GM21825 (cell line): Measurements from ENCODE around the gene CYTH2.

ENCODE experiments used
- ATAC-seq: cut with Tn5 transposase; IDR thresholded peaks from one replicate; pipeline ENCODE4 v1.9.1; 2021; ENCODE audit warnings: mild to moderate bottlenecking, moderate library complexity; ENCODE audit not compliant: unreplicated experiment

CYTH2 gene

GRCh38 chr19:48469289-48469881, at the start of gene CYTH2:
TSS of gene CYTH2 (plus strand) at chr19:48469369. CDS start at chr19:48469508, 139 bp downstream.
- ATAC-seq, result peak; percentile 12

GRCh38 chr19:48421548-48421947, 47.6 kb upstream of the CYTH2 start:
- no peak for ATAC-seq

- no peak for ATAC-seq
Observed at GRCh38 chr19:48424694-48425219, 44.4 kb upstream of the CYTH2 start.

DNA sequence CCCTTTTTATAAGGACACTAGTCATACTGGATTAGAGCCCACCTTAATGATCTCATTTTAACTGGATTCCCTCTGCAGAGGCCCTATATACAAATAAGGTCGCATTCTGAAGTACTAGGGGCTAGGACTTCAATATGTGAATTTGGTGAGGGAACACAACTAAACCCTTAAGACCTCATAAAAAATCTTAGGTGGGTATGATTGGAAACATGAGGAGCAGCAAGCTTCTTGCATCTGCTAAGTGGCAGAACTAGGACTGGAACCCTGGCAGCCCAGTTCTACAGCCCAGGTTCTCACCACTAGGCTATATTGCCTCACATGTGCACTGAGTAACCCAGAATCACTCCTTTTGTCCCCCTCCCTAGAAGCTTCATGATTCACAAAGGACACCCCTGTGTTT, 40.5 kb upstream of the CYTH2 start:
- no peak for ATAC-seq

DNA sequence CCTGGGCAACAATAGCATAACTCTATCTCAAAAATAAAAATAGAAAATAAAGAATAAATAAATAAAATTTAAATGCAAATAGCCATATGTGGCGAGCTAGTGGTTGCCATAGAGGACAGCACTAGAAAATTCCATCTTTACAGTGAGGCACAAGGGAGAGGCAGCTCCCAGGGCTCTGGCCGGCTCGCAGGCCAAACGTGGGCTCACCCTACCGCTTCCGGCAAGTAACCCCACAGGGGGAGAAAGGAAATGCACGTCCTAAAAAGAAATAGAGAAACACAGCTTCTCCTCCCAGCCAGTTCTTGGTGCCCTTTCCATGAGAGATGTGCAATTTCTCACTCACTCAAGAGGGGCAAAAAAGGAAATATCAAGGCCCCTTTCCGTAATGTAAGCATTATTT, 35.8 kb upstream of the CYTH2 start:
- ATAC-seq, result no peak

DNA sequence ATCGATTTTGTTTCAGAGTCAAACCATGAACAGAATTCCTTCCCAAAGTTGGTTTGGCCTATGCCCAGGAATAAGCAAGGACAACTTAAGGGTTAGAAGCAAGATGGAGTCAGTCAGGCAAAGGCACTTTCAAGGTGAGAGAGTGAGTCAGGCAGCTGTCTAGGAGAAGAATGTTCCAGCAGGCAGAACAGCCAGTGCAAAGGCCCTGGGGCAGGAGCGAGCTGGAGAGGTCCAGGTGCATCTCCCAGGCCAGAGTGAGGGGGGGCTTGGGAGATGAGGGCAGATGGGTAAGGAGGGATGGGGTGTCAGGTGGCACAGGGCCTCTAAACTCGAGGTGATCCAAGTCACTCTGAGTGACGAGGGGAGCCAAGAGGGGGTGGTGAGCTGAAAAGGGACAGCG, 32.6 kb upstream of the CYTH2 start:
- no peak for ATAC-seq

DNA sequence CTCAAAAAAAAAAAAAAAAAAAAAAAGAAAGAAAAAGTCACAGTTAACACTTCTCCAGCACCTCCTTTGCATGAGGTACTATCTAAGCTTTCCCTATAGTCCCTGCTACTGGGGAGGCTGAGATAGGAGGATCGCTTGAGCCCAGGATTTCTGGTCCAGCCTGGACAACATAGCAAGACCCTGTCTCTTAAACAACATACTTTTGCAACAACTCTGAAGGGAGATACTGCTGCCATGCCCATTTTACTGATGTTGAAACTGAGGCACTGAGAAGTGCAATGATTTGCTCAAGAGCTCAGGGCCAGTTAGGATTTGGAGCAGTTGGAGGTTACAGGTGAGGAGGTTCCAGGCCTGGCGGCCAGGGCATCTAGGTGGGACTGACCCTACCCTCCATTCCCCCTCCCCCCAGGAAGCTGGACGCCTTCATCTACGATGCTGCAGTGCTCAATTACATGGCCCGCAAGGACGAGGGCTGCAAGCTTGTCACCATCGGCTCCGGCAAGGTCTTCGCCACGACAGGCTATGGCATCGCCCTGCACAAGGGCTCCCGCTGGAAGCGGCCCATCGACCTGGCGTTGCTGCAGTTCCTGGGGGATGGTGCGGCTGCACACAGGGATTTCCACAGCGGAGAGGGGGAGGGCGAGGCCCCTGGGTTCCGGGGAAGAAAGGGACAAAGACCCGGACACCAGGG, 27.7 kb upstream of the CYTH2 start:
- ATAC-seq, result no peak

DNA sequence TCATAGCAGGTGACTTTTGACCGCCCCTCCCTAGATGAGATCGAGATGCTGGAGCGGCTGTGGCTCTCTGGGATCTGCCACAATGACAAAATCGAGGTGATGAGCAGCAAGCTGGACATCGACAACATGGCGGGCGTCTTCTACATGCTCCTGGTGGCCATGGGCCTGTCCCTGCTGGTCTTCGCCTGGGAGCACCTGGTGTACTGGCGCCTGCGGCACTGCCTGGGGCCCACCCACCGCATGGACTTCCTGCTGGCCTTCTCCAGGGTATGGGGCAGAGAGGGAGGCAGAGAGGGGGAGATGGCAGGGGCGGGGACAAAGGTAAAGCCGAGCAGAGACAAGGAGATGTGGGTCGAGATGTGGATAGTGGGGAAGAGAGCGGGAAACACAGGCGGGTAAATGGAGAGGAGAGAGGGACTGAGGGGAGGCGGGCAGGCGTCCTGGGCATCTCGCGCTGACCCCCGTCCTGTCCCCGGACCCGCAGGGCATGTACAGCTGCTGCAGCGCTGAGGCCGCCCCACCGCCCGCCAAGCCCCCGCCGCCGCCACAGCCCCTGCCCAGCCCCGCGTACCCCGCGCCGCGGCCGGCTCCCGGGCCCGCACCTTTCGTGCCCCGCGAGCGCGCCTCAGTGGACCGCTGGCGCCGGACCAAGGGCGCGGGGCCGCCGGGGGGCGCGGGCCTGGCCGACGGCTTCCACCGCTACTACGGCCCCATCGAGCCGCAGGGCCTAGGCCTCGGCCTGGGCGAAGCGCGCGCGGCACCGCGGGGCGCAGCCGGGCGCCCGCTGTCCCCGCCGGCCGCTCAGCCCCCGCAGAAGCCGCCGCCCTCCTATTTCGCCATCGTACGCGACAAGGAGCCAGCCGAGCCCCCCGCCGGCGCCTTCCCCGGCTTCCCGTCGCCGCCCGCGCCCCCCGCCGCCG, 26.8 kb upstream of the CYTH2 start:
- no peak for ATAC-seq

DNA sequence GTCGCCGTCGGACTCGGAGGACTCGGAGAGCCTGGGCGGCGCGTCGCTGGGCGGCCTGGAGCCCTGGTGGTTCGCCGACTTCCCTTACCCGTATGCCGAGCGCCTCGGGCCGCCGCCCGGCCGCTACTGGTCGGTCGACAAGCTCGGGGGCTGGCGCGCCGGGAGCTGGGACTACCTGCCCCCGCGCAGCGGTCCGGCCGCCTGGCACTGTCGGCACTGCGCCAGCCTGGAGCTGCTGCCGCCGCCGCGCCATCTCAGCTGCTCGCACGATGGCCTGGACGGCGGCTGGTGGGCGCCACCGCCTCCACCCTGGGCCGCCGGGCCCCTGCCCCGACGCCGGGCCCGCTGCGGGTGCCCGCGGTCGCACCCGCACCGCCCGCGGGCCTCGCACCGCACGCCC, 25.9 kb upstream of the CYTH2 start:
- ATAC-seq, result no peak

DNA sequence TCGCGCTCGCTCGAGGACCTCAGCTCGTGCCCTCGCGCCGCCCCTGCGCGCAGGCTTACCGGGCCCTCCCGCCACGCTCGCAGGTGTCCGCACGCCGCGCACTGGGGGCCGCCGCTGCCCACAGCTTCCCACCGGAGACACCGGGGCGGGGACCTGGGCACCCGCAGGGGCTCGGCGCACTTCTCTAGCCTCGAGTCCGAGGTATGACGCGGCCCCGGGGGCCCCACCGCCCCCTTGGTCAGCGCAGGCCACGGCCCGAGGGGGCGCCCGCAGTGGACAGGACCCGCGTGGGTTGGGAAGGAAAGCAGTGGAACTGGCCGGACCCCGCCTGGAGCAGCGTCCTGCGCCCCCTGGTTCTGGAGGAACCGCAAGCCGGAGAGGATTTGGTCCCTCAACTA, 25.4 kb upstream of the CYTH2 start:
- no peak for ATAC-seq

- ATAC-seq, result no peak
Observed at GRCh38 chr19:48444129-48444935, 24.8 kb upstream of the CYTH2 start.

- no peak for ATAC-seq
Observed at GRCh38 chr19:48444936-48445200, 24.3 kb upstream of the CYTH2 start.

DNA sequence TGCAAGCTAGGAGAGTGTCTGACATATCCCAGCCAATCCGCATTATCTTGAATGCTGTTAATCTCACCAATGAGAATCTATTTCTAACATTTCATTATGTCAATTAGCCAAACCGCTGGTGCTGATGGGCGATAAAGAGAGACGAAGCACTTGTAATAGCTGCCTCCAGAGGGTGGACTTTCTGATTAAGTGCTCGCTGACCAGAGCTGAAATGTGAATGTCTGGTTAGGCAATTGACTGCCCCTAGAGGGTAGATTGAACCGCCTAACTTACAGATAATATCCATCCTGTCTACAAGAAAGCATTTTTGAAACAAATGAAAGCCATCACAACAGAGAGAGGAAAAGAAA, 23.9 kb upstream of the CYTH2 start:
- ATAC-seq, result peak; percentile 21

DNA sequence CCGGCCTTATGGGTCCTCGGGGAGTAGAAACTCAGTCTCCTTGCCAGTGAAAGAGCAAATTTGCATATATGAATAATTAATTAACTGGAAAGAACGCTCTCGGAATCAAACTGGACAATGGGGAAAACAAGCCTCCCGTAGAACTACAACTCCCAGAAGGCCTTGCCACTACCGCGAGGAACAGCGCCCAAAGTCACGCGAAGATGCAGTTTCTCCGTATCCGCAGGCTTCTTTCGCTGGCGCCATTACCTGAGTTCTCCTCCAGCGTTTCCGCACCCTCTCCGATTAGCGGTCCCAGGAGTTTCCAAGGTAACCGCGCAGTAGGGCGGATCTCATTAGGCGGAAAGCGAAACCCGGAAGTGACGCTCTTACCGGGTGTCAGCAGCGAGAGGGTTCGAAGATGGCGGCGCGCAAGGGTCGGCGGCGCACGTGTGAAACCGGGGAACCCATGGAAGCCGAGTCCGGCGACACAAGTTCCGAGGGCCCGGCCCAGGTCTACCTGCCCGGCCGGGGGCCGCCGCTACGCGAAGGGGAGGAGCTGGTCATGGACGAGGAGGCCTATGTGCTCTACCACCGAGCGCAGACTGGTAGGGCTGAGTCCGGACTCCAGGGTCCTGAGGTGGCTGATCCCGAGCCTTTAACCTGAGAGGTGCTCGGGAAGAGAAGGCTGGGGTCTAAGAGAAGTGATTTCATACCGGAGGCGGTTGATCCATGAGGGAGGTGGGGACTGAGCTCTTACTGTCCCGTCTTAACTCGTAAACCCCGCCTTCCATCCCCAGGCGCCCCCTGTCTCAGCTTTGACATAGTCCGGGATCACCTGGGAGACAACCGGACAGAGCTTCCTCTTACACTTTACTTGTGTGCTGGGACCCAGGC, 23.3 kb upstream of the CYTH2 start, which contains the start of gene GRWD1:
Gene GRWD1, plus strand, starts transcription at position 378 of the 876 bp plus-strand sequence. Its CDS starts 23 bp downstream, at position 401.
- peak; percentile 76 for ATAC-seq

DNA sequence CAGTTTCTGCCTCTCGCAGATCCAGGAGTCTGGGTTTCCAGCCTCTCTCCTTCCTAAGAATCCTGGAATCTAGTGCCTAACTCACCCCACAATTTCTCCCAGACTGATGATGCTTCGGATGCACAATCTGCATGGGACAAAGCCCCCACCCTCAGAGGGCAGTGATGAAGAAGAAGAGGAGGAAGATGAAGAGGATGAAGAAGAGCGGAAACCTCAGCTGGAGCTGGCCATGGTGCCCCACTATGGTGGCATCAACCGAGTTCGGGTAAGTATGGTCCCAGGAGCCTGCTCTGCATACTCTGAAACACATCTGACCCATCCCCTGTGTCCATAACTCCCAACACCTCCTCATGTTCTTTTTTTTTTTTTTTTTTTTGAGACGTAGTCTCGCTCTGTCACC, 22.6 kb upstream of the CYTH2 start:
- ATAC-seq, result no peak

- no peak for ATAC-seq
Observed at GRCh38 chr19:48448563-48448962, 20.6 kb upstream of the CYTH2 start.

DNA sequence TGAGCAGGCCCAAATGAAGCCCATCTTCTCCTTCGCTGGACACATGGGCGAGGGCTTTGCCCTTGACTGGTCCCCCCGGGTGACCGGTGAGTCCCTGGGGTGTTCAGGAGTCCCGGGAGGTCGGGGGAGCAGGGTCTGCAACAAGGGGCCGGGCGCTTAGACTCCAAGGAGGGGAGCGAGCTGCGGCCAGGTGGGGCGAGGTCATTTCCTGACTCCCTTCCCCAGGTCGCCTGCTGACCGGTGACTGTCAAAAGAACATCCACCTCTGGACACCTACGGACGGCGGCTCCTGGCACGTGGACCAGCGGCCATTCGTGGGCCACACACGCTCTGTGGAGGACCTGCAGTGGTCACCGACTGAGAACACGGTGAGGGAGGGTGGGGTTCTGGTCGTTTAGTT, 18.7 kb upstream of the CYTH2 start:
- ATAC-seq, result no peak

GRCh38 chr19:48450863-48451262, 18.3 kb upstream of the CYTH2 start:
- ATAC-seq, result no peak

GRCh38 chr19:48451624-48452023, 17.5 kb upstream of the CYTH2 start:
- no peak for ATAC-seq
